HG03457 (cell line): ENCODE data around the gene OTOR.

ENCODE experiments used
- ATAC-seq: cut with Tn5 transposase; IDR thresholded peaks from one replicate; pipeline ENCODE4 v1.9.1; 2021; ENCODE audit warnings: moderate number of reproducible peaks; ENCODE audit not compliant: unreplicated experiment

The OTOR gene

GRCh38 chr20:16747291-16747811, 807 bp upstream of the OTOR start:
- ATAC-seq, result no peak

- no peak for ATAC-seq
Observed at GRCh38 chr20:16749573-16749972, 1.4 kb downstream of the OTOR start.

GRCh38 chr20:16752082-16752481, 3.9 kb downstream of the OTOR start:
- no peak for ATAC-seq

- no peak for ATAC-seq
Observed at GRCh38 chr20:16752901-16753300, 4.7 kb downstream of the OTOR start.

GRCh38 chr20:16758454-16759180, 10.5 kb downstream of the OTOR start:
- no peak for ATAC-seq

GRCh38 chr20:16759181-16759563, 11.0 kb downstream of the OTOR start:
- no peak for ATAC-seq

- ATAC-seq, result no peak
Observed at GRCh38 chr20:16760431-16761304, 12.5 kb downstream of the OTOR start.

GRCh38 chr20:16761305-16761829, 13.2 kb downstream of the OTOR start:
- no peak for ATAC-seq

- no peak for ATAC-seq
Observed at GRCh38 chr20:16764560-16764959, 16.4 kb downstream of the OTOR start.

GRCh38 chr20:16771213-16771612, 23.1 kb downstream of the OTOR start:
- no peak for ATAC-seq

GRCh38 chr20:16775961-16776360, 27.8 kb downstream of the OTOR start:
- no peak for ATAC-seq

- no peak for ATAC-seq
Observed at GRCh38 chr20:16777126-16777525, 29.0 kb downstream of the OTOR start.

GRCh38 chr20:16778159-16778558, 30.0 kb downstream of the OTOR start:
- ATAC-seq, result no peak

- ATAC-seq, result no peak
Observed at GRCh38 chr20:16781496-16781895, 33.3 kb downstream of the OTOR start.

- ATAC-seq, result no peak
Observed at GRCh38 chr20:16785226-16785625, 37.1 kb downstream of the OTOR start.
